ENCODE results near the gene OR4M2. TPM values are rescaled to one million over a fixed set of nuclear protein-coding genes. Genes with fewer than 3 reads are reported as not detected.

Gene OR4M2
- total and polyA plus RNA-seq, 2 experiments from 2014 or later: not detected

Other genes with a start within 250 kb of the OR4M2 start
- gene POTEB, start 202.8 kb upstream of the OR4M2 start, total RNA-seq (2014; rRNA removed; shearing (Covaris generic)): not detected in 2 replicates
- not detected in 2 replicates for gene POTEB, start 202.8 kb upstream of the OR4M2 start, polyA plus RNA-seq (2016; fragmentation: Nextera tagmentation; extraction: Ambion mirVana)